ENCODE data around the gene IL12B.
"Not testable (repeated sequence)": the region's sequence is repeated elsewhere in the genome, so short reads cannot be mapped to it uniquely, and the experiment has no call there.

IL12B gene

DNA sequence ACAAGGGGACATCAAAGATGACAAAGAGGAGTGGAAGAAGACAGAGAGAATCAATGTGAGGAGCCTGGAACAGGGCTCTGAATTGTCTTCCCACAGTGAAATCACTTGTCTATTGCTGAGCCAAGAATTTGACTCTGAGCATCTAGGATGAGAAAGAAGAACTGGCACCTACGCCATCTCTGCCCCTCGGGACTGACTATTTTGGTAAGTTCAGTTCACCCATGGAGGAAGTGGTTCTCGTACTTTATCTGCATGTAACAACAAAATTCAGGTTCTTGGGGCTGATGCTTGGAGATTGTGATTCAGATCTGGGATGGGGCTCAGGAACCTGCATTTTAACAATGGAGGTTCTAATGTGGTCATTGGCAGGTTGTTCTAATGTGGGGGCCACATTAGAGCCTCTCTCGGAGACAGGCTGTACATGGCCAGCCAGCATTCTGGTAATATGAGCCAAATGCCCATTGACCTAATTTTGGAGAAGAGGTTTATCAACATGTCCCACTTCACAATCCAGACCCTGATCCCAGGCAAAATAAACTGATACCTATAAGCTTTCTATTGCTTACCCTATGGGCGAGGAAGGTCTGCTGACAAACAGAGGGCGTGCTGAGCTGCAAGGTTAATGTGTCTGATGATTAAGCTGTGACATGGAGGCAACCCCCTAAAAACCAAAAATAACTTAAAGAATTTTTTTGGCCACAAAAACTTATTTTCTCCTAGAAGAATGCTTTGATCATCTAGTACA is 2.7 kb upstream of the IL12B start:
- no peak for DNase-seq

- no peak for DNase-seq
These were observed 1.0 kb upstream of the IL12B start for GRCh38 chr5:159331093-159331973.

- no peak for DNase-seq
These were observed 5.3 kb downstream of the IL12B start for GRCh38 chr5:159324986-159325385.

GRCh38 chr5:159324102-159324755 is 6.1 kb downstream of the IL12B start:
- DNase-seq, result no peak

GRCh38 chr5:159322180-159322579 is 8.1 kb downstream of the IL12B start:
- no peak for DNase-seq

DNA sequence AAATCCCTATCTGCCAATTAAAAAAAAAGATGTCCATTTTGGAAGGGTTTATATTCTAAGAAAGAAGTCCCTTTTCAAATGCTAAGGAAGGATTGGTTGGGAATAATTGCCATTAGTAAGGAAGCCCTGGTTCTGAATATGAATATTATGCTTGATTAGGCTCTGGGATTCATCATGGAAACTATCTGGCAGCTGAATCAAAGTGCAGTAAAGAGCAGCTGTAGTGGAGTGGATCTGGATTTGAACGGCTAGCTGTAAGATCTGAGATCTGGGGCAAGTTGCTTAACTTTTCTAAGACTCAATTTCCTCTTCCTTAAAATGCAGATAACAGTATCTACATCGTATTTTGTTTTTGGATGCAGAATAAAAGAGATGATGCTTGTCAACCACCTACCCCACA is 10.5 kb downstream of the IL12B start:
- DNase-seq, result no peak

- DNase-seq, result no peak
These were observed 10.9 kb downstream of the IL12B start for GRCh38 chr5:159319363-159319762.

DNA sequence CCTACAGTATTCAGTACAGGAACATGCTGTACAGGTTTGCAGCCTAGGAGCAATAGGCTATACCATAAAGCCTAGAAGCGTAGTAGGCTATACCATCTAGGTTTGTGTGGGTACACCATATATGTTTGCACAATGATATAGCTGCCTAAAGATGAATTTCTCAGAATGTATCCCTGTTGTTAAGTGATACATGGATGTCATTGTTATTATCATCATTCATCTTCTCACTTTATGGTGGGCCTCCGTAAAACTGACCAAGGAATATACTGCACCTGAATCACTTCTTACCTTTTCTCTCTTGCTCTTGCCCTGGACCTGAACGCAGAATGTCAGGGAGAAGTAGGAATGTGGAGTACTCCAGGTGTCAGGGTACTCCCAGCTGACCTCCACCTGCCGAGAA is 11.8 kb downstream of the IL12B start:
- DNase-seq, result no peak

DNA sequence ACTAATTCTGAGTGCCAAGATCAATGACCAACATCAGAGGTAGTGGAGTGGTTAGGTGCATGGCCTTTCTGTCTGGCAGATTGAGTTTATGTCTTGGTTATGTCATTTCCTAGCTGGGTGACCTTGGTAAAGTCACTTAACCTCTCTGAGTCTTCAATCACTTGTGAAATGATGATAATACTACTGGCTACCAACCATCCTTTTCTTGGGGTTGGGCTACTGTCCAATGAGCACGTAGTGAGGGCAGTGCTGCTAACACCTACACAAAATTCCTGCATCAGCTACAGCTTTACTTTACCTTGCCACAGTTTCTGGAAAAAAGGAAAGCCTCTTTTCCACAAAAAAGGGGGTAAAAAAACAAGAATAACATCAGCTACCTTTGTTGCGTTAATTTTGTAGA is 12.4 kb downstream of the IL12B start:
- no peak for DNase-seq

DNA sequence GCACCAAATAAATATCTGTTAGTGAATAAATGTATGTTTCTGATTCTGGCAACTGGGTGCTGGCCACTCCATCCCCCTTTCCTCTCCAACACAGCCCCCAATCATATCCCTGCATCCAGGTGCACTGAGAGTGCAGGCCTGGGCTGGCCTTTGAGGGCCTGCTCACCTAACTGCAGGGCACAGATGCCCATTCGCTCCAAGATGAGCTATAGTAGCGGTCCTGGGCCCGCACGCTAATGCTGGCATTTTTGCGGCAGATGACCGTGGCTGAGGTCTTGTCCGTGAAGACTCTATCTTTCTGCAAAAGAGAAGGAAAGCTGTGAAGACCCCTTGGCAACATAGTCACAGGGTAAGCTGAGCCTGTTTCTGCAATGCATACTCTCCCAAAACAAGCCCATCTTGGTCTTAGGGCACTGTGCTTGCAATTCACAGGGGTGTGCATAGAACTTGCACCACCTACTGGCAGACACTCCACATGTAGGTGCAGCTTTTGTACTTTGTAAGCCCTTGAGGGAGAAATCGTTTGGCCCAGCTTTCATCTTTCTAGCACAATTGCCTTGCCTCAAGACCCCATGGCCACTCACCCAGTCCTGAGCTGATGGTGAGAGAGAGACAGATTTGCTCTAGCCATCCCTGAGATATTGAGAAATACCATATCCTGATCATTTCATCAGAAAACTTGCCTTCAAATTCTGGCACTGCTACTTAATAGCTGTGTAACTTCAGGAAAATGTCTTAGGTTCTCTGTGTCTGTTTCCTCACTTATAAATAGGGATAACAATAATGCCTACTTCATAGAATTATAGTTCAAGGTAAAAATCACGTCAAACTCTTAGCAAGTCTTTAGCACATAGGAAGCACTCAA is 13.5 kb downstream of the IL12B start:
- peak; percentile 26 for DNase-seq

GRCh38 chr5:159313197-159313596 is 17.1 kb downstream of the IL12B start:
- DNase-seq, result no peak

- DNase-seq, result no peak
These were observed 19.2 kb downstream of the IL12B start for GRCh38 chr5:159311063-159311462.

GRCh38 chr5:159310511-159310910 is 19.8 kb downstream of the IL12B start:
- peak; percentile 15 for DNase-seq

DNA sequence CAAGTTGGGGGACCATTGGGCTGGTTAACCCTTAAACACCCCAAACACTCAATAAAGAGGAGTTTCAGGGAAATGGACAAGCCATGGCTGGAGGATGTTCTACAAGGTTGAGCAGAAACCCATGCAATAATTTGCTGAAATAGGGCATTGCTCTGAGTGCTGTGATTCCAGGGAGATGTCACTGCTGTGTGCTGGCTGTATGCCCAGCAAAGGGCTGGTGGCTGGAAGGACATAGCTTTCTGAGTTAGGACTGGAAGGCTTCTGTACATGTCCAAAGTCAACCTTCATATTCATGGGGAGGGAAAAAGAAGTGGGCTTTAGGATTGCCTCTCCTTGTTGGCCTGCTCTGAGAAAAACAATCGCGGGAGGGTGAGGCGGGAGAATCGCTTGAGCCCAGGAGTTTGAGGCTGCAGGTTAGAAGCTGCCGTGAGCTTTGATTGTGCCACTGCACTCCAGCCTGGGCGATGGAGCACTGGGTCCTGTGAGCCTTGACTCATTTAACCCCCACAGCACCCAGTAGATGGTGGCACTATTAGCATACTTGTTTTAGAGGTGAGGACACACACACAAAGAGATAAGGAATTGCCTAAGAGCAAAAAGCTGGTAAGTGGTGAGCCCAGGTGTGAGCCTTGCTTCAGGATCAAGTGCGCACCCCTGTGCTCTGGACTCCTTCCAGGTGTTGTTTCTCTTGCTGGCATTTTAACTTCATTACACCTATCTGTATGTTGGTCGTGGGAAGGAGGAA is 20.4 kb downstream of the IL12B start:
- no peak for DNase-seq

DNA sequence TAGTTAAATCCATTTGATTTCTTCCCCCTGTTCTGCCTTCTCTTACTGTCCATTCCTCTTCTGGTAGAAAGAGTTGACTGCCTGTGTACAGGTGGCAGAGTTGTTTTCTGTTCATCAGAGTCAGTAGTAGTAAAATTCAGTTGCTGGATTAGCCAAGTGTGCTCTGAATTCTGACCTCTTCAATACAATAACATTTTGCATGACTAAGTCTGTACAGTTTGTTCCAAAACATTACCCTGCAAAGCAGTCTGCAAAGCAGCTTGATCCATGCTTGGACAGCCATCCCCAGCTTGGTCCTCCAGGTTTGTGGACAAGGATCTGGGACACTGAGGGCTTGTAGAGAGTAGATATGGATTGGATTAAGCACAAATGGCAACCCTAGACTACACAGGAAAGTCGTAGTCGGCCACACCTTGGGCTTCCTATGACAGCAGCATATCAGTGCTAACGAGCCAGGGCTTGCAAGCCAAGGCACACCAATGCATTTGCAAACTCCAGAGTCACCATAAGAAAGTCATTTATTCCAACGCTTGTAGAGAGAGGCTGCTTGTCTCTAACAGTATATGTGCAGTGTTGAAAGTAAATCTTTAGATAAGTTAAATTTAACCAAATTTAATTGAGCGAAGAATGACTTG is 25.2 kb downstream of the IL12B start:
- no peak for DNase-seq

DNA sequence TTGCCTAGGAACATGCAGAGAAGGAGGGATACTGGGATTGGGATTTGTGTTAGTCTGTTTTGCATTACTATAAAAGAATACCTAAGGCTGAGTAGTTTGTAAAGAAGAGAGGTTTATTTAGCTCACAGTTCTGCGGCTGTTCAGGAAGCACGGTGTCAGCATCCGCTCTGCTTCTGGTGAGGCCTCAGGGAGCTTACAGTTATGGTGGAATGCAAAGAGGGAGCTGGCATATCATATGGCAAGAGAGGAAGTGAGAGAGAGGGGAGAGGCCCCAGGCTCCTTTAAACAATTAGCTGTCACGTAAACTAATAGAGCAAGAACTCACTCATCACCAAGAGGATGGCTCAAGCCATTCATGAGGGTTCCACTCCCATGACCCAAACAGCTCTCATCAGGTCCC is 27.0 kb downstream of the IL12B start:
- DNase-seq, result no peak

DNA sequence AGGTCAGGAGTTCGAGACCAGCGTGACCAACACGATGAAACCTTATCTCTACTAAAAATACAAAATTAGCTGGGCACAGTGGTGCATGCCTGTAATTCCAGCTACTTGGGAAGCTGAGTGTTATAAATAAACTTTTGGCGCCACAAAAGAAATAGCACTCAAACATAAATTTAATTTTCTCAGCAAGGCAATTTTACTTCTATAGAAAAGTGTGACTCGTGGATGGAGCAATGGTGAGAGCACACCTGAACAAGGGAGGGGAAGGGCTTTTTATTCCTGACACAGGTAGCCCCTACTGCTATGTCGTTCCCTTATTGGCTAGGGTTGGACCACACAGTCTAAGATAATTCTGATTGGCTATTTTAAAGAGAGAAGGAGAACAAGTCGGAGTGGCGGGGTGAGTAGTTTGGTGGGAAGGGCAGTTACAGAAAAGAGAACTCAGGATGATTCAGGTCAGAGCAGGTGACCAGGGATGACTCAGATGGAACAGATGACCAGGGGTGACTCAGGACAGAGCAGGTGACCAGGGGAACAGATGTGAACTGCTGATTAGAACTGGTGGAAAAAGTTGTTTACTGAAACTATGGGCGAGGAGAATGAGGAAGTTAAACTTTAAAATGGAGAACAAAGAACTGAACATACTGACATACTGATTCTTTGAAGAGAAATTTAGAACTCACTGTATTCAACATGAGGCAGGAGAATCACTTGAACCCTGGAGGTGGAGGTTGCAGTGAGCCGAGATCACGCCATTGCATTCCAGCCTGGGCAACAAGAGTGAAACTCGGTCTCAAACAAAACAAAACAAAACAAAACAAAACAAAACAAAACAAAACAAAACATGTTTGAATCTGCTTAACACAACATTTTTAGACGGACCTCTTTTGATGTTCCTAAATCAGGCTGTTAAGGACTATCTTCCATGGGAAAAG is 28.1 kb downstream of the IL12B start:
- DNase-seq, result not testable (repeated sequence)

DNA sequence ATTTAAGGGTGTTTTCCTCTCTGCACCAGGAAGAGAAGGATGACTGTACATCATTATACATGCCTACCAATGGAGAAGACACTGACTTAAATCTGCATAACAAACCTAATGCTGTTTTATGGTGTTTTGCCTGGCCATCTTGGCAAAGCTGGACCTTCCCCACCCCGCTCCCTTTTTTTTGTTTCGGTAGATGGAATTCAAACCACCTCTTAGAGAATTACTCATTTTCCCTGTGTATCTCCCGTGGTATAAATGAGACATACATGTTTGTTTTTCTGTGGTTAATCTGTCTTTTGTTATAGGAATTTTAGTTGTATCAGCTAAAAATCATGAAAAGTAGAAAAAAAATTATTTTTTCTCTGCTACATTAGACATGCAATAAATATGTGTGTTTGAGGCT is 28.8 kb downstream of the IL12B start:
- DNase-seq, result no peak

DNA sequence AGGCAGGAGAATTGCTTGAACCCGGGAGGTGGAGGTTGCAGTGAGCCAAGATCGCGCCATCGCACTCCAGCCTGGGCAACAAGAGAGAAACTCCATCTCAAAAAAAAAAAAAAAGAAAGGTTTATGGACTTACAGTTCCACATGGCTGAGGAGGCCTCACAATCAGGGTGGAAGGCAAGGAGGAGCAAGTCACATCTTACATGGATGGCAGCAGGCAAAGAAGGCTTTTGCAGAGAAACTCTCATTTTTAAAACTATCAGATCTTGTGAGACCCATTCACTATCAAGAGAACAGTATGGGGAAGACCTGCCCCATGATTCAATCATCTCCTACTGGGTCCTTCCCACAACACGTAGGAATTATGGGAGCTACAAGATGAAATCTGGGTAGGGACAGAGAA is 33.0 kb downstream of the IL12B start:
- not testable (repeated sequence) for DNase-seq

- DNase-seq, result no peak
These were observed 35.4 kb downstream of the IL12B start for GRCh38 chr5:159294921-159295320.
